Inferior parietal cortex (tissue), 1 donor: ENCODE results near the gene CPNE8.

ENCODE experiments used
- DNase-seq: peaks from one replicate; pipeline ENCODE4 v3.0.0-alpha.2; 2016; ENCODE audit errors: extremely low spot score

CPNE8 gene

GRCh38 chr12:38905480-38906351 lies at the start of gene CPNE8:
Gene CPNE8 (minus strand): TSS chr12:38905591. CDS start chr12:38905534, 57 bp downstream.
- DNase-seq: no peak

DNA sequence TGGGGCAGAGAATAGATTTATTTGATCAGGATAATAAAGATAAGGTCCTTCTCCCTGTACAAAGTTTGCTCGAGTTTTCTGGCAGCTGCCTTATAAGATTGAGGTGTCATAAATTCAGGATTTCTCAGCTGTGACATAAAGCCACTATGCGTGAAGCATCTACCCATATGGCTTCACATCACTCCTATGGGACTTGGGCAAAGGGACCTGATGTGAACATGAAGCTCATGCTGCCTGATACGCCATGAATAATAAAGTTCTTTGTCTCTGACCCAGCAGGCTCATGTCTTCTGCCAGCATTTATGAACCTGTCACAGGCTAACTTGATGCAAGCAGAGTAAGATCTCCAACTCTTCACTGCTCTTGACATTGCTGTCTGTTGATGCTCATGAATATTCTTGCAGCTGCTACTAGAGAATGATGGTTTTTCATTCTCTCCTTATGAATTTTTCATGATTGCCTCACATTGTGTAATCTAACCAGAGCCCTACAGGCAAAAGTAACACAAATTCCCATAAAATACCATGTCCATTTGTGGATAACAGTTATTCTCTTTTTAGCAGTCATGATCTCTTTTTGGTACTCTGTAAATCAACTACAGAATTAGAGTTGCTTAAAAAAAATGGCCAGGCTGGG lies 49.0 kb upstream of the CPNE8 start:
- DNase-seq: no peak

DNA sequence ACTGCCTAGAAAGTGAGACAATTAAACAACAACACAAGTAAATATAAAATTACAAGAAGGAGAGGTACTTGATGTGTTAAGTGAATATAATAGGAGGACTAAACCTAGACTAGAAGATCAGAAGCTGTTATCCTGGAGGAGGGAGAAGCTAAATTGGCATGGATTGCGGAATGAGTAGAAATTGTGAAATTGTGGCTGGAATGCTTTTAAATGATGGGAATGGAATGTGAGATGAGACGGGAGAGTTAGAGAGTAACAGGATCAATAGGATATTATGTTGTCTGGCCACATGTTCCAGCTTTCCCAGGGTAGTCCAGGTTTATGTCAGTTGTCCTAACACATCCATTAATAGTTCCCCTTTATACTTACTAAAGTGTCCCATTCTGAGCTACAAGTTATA lies 44.0 kb upstream of the CPNE8 start:
- no peak for DNase-seq

DNA sequence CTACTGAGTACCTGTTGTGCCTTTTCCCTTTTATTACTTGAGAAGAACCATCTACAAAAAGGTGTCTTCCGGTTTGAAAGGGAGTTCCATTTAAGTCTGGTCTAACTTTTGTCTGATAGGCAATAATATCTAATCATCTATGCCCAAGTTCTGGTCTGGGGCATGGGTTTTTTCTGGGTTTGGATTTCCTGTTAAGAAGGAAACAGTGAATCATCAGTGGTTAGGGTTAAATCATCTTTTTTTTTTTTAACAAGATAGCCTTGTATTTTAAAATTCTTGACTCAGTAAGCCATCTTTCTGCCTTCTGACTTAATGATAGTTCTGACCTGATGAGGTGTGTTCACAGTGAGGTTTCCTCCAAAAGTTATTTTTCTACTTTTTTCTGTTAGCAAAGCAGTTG lies 29.3 kb upstream of the CPNE8 start:
- DNase-seq: no peak

- no peak for DNase-seq
Measured at GRCh38 chr12:38934078-38934584, 28.7 kb upstream of the CPNE8 start.

GRCh38 chr12:38932320-38932719 lies 26.9 kb upstream of the CPNE8 start:
- DNase-seq: no peak

- DNase-seq: no peak
Measured at GRCh38 chr12:38931461-38931860, 26.1 kb upstream of the CPNE8 start.

GRCh38 chr12:38930990-38931389 lies 25.6 kb upstream of the CPNE8 start:
- DNase-seq: no peak

GRCh38 chr12:38926501-38926900 lies 21.1 kb upstream of the CPNE8 start:
- no peak for DNase-seq

DNA sequence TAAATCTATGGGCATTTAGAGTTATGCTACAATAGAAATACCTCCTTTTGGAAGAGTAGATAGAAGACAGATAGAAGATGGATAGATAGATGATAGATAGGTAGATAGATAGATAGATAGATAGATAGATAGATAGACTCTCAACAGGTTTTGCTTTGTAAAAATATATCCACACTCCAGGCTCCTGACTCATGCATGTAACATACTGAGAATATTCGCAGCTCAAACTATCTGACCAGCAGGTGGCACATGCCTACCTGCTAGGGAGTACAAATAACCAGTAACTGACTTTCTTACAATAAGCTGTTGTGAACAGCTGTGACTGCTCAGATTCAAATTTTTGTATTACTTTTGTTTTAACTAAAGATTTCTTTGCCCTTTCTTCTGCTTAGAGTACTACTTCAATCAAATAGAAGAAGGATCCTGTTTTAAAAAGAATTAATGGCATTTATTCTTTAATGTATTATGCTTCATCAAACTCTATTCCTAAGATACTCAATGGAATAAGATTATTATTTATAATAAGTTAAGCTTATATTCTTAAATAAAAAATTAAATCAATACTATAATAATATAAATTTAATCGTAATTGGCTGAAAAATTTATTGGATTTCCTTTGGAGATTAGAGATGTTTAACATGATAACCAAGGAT lies 15.8 kb upstream of the CPNE8 start:
- no peak for DNase-seq

GRCh38 chr12:38919191-38919590 lies 13.8 kb upstream of the CPNE8 start:
- no peak for DNase-seq

GRCh38 chr12:38915429-38916182 lies 10.2 kb upstream of the CPNE8 start:
- no peak for DNase-seq

DNA sequence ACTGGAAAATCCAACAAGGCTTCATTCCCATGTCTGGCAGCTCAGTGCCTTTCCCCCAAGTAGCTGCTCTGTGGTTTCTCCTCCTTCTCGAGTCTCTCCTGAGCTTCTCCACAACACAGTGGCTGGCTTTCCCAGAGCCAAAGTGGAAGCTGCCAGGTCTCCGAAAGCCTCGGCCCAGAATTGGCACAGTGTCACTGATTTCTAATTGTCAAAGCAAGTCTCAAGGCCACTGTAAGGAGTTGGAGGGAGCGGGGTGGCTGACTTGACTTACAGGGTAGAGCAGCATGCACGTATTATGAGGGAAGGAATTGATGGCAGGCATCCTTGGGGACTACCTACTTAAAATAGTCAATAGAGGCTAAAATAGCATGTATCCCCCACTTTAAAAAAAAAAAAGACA lies 6.7 kb upstream of the CPNE8 start:
- DNase-seq: no peak

GRCh38 chr12:38911611-38912010 lies 6.2 kb upstream of the CPNE8 start:
- no peak for DNase-seq

DNA sequence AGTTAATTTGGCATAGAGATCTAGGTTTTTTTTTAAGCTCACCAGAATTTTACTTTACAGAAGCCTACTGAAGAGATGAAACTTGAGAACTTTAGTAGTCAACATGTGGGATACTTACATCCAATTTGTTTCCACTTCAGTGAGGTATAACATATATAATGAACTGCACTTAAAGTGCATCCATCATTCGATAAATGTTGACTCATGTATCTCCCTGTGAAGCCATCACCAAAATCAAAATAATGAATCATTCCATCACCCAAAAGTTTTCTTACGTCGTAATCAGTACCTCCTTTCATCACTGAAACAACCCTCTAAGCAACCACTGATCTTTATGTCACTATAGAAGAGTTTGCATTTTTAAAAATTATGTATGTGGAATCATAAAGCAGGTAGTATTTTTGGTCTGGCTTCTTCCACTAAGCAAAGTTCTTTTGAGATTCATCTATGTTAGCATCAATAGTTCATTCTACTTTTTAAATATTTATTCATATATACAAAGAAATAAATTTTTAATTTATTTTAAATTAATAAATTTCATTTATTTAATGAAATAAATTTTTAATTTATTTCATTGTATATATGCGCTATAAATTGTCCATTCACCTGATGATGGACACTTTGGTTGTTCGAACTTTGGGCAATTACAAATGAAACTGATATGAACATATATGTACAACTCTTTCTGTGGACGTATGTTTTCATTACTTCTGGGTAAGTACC lies 2.0 kb upstream of the CPNE8 start:
- DNase-seq: no peak

DNA sequence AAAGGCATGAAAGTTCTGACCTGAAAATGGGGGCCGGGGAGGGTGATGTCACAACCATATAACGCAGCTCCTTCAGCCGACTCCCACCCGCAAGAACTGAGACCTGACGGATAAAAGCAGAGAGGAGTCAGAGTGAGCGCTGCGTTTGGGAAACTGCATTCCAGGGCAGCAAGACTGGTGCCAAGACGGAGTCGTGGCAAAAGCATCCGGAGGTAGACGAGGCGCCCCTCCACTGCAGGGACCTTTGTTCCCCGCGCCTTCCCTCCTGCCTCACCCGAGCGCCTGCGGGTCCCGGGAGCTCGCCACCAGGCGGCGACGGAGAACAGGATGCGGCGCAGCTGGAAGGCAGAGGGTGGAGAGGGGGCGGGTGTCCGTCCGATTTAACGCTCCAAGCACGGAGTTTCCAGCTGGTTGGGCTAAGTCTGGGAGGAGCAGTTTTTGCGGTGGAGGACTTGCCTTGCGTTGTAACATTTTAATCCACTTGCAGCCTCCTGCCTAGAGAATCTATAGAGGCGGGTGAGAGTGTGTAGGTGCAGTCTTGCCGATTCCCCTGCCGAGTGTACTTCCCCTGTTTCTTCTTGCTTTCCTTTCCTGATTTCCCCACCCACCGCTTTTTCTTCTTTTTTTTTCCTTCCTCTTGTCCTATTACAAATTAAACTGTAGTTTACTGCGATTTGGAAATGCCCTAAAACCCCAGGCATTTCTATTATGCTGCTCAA lies 1.2 kb upstream of the CPNE8 start:
- DNase-seq: peak; percentile 77

GRCh38 chr12:38904537-38905479 lies 583 bp downstream of the CPNE8 start:
- no peak for DNase-seq

- DNase-seq: no peak
Measured at GRCh38 chr12:38903596-38903995, 1.8 kb downstream of the CPNE8 start.

- DNase-seq: no peak
Measured at GRCh38 chr12:38898001-38898684, 7.2 kb downstream of the CPNE8 start.
